B cell (primary cell): Measurements from ENCODE around the gene RORB. TPM values are rescaled to one million over a fixed set of nuclear protein-coding genes. Genes with fewer than 3 reads are reported as not detected.

Experiments used
- ATAC-seq: fragments of 200-7000 bp; cut with Tn5 transposase; one replicate; pipeline ENCODE4 v1.10.0; 2021; ENCODE audit warnings: low read depth, mild to moderate bottlenecking, moderate number of reproducible peaks, moderate library complexity
- CTCF ChIA-PET: fragments of 350-600 bp; sonication (Branson Sonifier 250); formaldehyde crosslinking; loops from one replicate; lab custom pipeline; 2021; ENCODE audit warnings: antibody characterized with exemption, inconsistent platforms; lab: Charles Lee
- POLR2A ChIA-PET: fragments of 350-600 bp; sonication (Branson Sonifier 250); formaldehyde crosslinking; loops from one replicate; lab custom pipeline; 2021; ENCODE audit warnings: antibody characterized with exemption; lab: Charles Lee
- DNase-seq: peaks from one replicate; pipeline ENCODE4 v3.0.0; 2013
- H2AFZ ChIP-seq: 2 replicates; pipeline ENCODE4 v1.6.1; 2012; ENCODE audit warnings: mild to moderate bottlenecking, low read depth, low read length; ENCODE audit not compliant: insufficient read depth, poor library complexity, severe bottlenecking
- H3K27ac ChIP-seq, 2 donors: 1 replicate in 1 of 2; 2 replicates in 1 of 2; pipeline ENCODE4 v1.5.1; 2012 to 2013; ENCODE audit warnings: low read length in 2 of 2, mild to moderate bottlenecking in 2 of 2, moderate library complexity in 1 of 2
- H3K27me3 ChIP-seq, 4 experiments: fragments of 200-600 bp in 1 of 4; sonication (generic) in 1 of 4; replicated peaks in 1 of 4; 1 replicate in 2 of 4; 2 replicates in 2 of 4; pipeline versions ENCODE4 v1.6.1 to v1.7.0; 2013 to 2016; ENCODE audit warnings: low read length in 3 of 4, mild to moderate bottlenecking in 2 of 4, mixed read lengths in 1 of 4, moderate library complexity in 1 of 4; ENCODE audit not compliant: insufficient read depth in 4 of 4, control insufficient read depth in 3 of 4; ENCODE audit errors: control extremely low read depth in 1 of 4
- H3K36me3 ChIP-seq, 2 experiments: replicated peaks in 1 of 2; 1 replicate in 1 of 2; 2 replicates in 1 of 2; pipeline versions ENCODE4 v1.6.1 to v1.7.1; 2013; ENCODE audit warnings: low read length in 1 of 2; ENCODE audit not compliant: insufficient read depth in 2 of 2, control insufficient read depth in 1 of 2; ENCODE audit errors: control extremely low read depth in 1 of 2, extremely low read depth in 1 of 2
- H3K4me1 ChIP-seq, 2 donors: fragments of 200-600 bp in 1 of 2; sonication (generic) in 1 of 2; 1 replicate in 1 of 2; 2 replicates in 1 of 2; pipeline versions ENCODE4 v1.5.1 to v1.6.1; 2013 to 2017; ENCODE audit warnings: low read length in 2 of 2; ENCODE audit not compliant: control insufficient read depth in 2 of 2, insufficient read depth in 2 of 2
- H3K4me2 ChIP-seq: replicated peaks from 2 replicates; pipeline ENCODE3; 2012; ENCODE audit warnings: mild to moderate bottlenecking, low read depth, low read length; ENCODE audit not compliant: poor library complexity, severe bottlenecking
- H3K4me3 ChIP-seq, 5 experiments: fragments of 200-600 bp in 1 of 5; sonication (generic) in 1 of 5; 1 replicate in 3 of 5; 2 replicates in 2 of 5; pipeline versions ENCODE4 v1.5.1 to v1.7.0; 2011 to 2016; ENCODE audit warnings: low read length in 4 of 5, mild to moderate bottlenecking in 4 of 5, low read depth in 2 of 5, control low read depth in 1 of 5, moderate library complexity in 1 of 5; ENCODE audit not compliant: insufficient read depth in 1 of 5; ENCODE audit errors: control extremely low read depth in 1 of 5, extremely low read depth in 1 of 5
- H3K79me2 ChIP-seq: fragments of 200-600 bp; sonication (generic); one replicate; pipeline ENCODE4 v1.6.0; 2016; ENCODE audit warnings: low read length; ENCODE audit not compliant: control insufficient read depth, insufficient read depth
- H3K9ac ChIP-seq: fragments of 200-600 bp; sonication (generic); 2 replicates; pipeline ENCODE4 v1.6.1; 2017; ENCODE audit warnings: mild to moderate bottlenecking, low read length, moderate library complexity
- H3K9me3 ChIP-seq, 3 donors: one replicate each; pipeline versions ENCODE4 v1.6.1 to v1.7.1; 2013; ENCODE audit warnings: low read length in 2 of 3; ENCODE audit not compliant: control insufficient read depth in 2 of 3, insufficient read depth in 1 of 3; ENCODE audit errors: control extremely low read depth in 1 of 3
- H4K20me1 ChIP-seq: 2 replicates; pipeline ENCODE4 v1.6.0; 2012; ENCODE audit warnings: mild to moderate bottlenecking, low read length; ENCODE audit not compliant: insufficient read depth, control insufficient read depth, poor library complexity, severe bottlenecking
- H3K27ac Mint-ChIP-seq: one replicate; pipeline ENCODE4 v1.8.0; 2021; ENCODE audit warnings: mixed read lengths
- H3K27me3 Mint-ChIP-seq: one replicate; pipeline ENCODE4 v1.8.0; 2021; ENCODE audit warnings: mixed read lengths
- H3K4me1 Mint-ChIP-seq: one replicate; pipeline ENCODE4 v1.8.0; 2021; ENCODE audit warnings: mixed read lengths
- H3K4me3 Mint-ChIP-seq: one replicate; pipeline ENCODE4 v1.8.0; 2021; ENCODE audit warnings: mixed read lengths
- H3K9me3 Mint-ChIP-seq: one replicate; pipeline ENCODE4 v1.8.0; 2022; ENCODE audit warnings: mixed read lengths; ENCODE audit not compliant: insufficient read depth
- CTCF ChIP-seq: fragments of 200-600 bp; IDR thresholded peaks from one replicate; pipeline ENCODE4 v1.8.0; 2022; ENCODE audit warnings: antibody characterized with exemption, mild to moderate bottlenecking
- EZH2 ChIP-seq: IDR thresholded peaks from 2 replicates; pipeline ENCODE4 v1.6.1; 2012; ENCODE audit warnings: borderline replicate concordance, low read depth, mild to moderate bottlenecking, moderate library complexity, low read length; ENCODE audit not compliant: insufficient read depth, poor library complexity, severe bottlenecking
- WGBS: methylation state at CpG from one replicate; pipeline ENCODE4 v1.1.5; 2013; ENCODE audit warnings: missing lambda C conversion rate; ENCODE audit not compliant: insufficient coverage; 5-methylcytosine and 5-hydroxymethylcytosine counted together
- intact Hi-C: fragments of 100-400 bp; cut with micrococcal nuclease; formaldehyde crosslinking; loops from one replicate; pipeline ENCODE4 v1.10.0; 2022
- polyA plus RNA-seq: library from polyadenylated mRNA; depleted of rRNA; stranded (reverse); fragments of >200 nt; gene quantifications from 2 replicates; pipeline ENCODE4 v1.2.3, GENCODE V29; 2012
- total RNA-seq, 2 donors: library from RNA; stranded (reverse); fragments of 120-200 nt in 1 of 2; gene quantifications; 1 replicate in 1 of 2; 2 replicates in 1 of 2; pipeline versions ENCODE4 v1.2.3 to v1.2.4, GENCODE V29; 2013 to 2022

RORB gene
- total and polyA plus RNA-seq, 2 donors (not counting 1 experiment from before 2014, with no cell fraction given) = 0.01 TPM; not detected in 1

GRCh38 chr9:74511333-74511732 lies 14.2 kb downstream of the RORB start:
- WGBS = no CpG with 5 or more reads among the region's 2 CpGs

GRCh38 chr9:74512416-74512815 lies 15.3 kb downstream of the RORB start:
- POLR2A ChIA-PET = no interaction called here
- ATAC-seq (no peak), DNase-seq (no peak)
- no CpG with 5 or more reads among the region's 1 CpG for WGBS
- Mint-ChIP-seq H3K27ac (no peak overlapping the region), H3K4me1 (no peaks in the 10 kb centered on the region), H3K9me3 (no peaks in the 10 kb centered on the region), H3K4me3 (no peak overlapping the region), H3K27me3 (peaks cover 7% of the 10 kb centered on the region)
- no peaks in the 10 kb centered on the region for H3K36me3 ChIP-seq
- no peak overlapping the region for H3K9ac ChIP-seq
- no peaks in the 10 kb centered on the region for H3K4me1 ChIP-seq
- TF ChIP-seq EZH2 = no peak
- no peak for TF ChIP-seq CTCF
- no peaks in the 10 kb centered on the region for H3K27me3 ChIP-seq
- no peaks in the 10 kb centered on the region for H3K79me2 ChIP-seq
- no peak overlapping the region for H2AFZ ChIP-seq
- no peaks in the 10 kb centered on the region for H3K9me3 ChIP-seq
- no peaks in the 10 kb centered on the region for H4K20me1 ChIP-seq
- H3K27ac ChIP-seq = no peak overlapping the region
- intact Hi-C loops = no loop called here
- H3K4me2 ChIP-seq = no peak overlapping the region
- CTCF ChIA-PET = no interaction called here
- no peak overlapping the region for H3K4me3 ChIP-seq

More at GRCh38 chr9:74511333-74511732, 14.2 kb downstream of the RORB start:
- ChIA-PET POLR2A (no interaction called here), CTCF (no interaction called here)
- intact Hi-C loops = no loop called here
- Mint-ChIP-seq H3K27me3 (peaks cover 7% of the 10 kb centered on the region), H3K27ac (no peak overlapping the region), H3K4me1 (no peaks in the 10 kb centered on the region), H3K4me3 (no peak overlapping the region), H3K9me3 (no peaks in the 10 kb centered on the region)
- no peaks in the 10 kb centered on the region for H3K4me1 ChIP-seq
- H3K79me2 ChIP-seq = no peaks in the 10 kb centered on the region
- H3K4me3 ChIP-seq = no peak overlapping the region
- peaks cover 0 to 3% (median 0%) of the 10 kb centered on the region in 4 experiments for H3K27me3 ChIP-seq
- no peak overlapping the region for H3K4me2 ChIP-seq
- no peak overlapping the region for H2AFZ ChIP-seq
- H3K27ac ChIP-seq = no peak overlapping the region
- no peak for TF ChIP-seq CTCF
- no peak for TF ChIP-seq EZH2
- no peaks in the 10 kb centered on the region for H4K20me1 ChIP-seq
- H3K9ac ChIP-seq = no peak overlapping the region
- no peaks in the 10 kb centered on the region for H3K9me3 ChIP-seq
- ATAC-seq (no peak), DNase-seq (no peak)
- H3K36me3 ChIP-seq = no peaks in the 10 kb centered on the region
